HG03469 (cell line): ENCODE results near the gene PNPLA1.

ENCODE experiments used
- ATAC-seq: cut with Tn5 transposase; IDR thresholded peaks from one replicate; pipeline ENCODE4 v1.9.1; 2021; ENCODE audit warnings: mild to moderate bottlenecking, moderate library complexity, moderate number of reproducible peaks; ENCODE audit not compliant: unreplicated experiment

The PNPLA1 gene

GRCh38 chr6:36312854-36313648 is 43.2 kb downstream of the PNPLA1 start:
- ATAC-seq = no peak

DNA sequence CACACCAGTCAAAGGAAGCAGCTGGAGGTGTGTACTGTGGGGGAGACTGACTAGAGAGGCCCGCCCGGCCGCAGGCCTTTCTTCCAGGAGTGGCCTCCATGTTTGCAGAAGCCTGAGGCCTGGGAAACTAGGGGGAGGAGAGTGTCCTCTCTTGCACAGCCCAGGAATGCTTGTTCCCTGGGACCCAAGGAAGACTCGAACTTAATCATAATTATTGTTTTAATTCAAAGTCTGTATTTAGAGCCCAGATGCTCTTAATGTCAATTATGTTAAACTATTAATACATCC is 43.7 kb downstream of the PNPLA1 start:
- no peak for ATAC-seq

GRCh38 chr6:36314221-36315014 is 44.6 kb downstream of the PNPLA1 start:
- no peak for ATAC-seq

DNA sequence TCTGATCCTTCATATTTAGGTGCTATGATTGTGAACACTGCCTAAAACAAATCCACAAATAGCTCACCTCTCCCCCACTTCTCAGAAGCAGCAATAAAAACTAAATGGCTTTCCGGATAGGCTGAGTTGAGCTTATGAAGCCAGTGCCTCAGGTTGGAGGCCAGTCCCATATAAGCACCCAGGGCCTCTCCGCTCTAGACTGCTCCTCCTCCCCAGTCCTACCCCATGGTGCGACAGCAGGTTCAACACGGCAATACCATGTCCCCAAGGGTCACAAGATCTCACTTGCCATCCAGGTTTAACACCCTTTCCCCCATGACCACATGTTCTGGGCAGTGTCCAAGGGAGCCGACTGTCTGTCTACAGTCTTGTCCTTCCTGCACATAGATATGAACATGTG is 46.1 kb downstream of the PNPLA1 start:
- ATAC-seq = no peak

- ATAC-seq = no peak
Observed at GRCh38 chr6:36317623-36318022, 47.8 kb downstream of the PNPLA1 start.

DNA sequence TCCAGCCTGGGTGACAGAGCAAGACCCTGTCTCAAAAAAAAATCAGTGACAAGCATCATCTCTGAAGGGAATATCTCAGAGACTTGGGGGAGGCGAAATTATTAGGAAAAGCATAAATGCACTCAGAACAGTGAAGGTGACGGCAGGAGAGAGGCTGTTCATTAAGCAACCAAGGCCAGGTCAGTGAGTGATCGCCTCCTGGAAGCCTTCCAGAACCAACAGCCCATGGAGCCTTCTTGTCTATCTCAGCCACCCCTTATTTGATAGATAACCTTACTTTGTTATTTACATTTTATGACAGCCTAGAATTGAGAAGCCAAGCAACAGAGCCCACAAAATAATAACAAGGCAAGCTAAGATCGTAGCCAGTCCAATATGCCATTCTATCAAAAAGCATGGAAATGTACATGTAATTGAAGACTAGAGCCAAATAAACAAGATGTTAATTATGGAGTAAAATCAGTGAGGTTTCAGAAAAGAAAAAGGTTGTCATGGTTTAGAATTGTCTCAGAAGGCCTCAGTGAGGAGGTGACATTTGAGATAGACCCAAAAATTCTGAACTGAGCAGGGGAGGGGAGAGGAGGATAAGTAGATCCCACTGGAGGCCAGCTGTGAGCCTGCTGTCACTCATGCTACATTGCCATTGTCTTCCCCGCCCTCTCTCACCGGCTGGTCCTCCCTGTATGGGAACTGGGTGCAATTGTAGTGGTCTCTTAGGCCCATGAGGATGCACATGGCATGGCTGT is 49.0 kb downstream of the PNPLA1 start:
- no peak for ATAC-seq

GRCh38 chr6:36319436-36319762 is 49.5 kb downstream of the PNPLA1 start:
- no peak for ATAC-seq

GRCh38 chr6:36319821-36320220 is 50.0 kb downstream of the PNPLA1 start:
- no peak for ATAC-seq

- ATAC-seq = no peak
Observed at GRCh38 chr6:36320475-36320874, 50.6 kb downstream of the PNPLA1 start.

- ATAC-seq = no peak
Observed at GRCh38 chr6:36322591-36322990, 52.7 kb downstream of the PNPLA1 start.

GRCh38 chr6:36323062-36323461 is 53.2 kb downstream of the PNPLA1 start:
- ATAC-seq = no peak

GRCh38 chr6:36324191-36324590 is 54.3 kb downstream of the PNPLA1 start:
- ATAC-seq = no peak

DNA sequence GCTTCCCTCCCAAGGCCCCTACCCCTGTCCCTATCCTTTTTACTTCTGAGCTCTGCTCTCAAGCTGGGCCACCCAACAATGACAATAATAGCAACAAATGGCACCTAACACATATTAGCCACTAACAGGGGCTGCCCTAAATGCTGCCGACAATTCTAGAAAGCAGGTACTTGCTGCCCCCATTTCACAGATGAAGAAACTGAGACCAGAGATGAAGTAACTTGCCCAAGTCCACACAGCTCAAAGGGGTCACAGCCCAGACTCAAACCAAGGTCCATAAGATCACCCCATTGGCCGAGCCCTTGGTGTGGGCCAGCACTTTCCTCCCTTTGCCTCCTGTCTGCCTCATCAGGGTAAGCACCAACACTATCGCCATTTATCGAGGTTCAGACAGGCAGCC is 54.9 kb downstream of the PNPLA1 start:
- ATAC-seq = no peak

GRCh38 chr6:36326356-36326995 is 56.6 kb downstream of the PNPLA1 start:
- no peak for ATAC-seq

DNA sequence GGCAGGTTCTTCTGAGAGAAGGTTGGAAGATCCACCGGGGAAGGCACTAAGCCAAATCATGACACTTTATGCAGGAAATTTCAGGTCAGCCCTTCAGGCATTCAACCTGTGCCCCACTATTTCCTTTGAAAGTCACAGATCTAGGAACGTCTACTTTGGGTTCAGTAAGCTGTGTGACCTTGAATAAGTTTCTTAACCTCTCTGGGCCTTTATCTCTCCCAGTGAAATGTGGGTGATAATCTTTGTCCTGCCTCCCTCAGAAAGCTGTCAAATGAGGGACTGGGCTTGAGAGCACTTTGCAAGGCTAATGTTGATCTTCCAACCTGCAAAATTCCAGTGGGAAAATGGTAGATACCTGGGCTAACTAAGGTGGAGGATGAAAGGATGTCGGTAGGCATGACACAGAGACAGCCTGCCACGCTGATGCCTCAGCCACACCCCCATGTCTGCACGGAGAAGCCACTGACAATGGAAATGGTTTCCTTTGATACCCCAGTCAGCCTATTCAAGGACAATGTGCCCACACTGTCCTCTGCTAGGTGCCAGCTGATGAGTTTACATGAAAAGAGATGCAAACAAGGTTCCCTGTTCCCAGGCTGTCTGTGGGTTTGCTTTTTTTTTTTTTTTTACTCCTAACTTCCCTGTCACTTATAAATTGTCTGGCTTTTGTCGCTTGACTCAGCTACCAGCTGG is 57.5 kb downstream of the PNPLA1 start:
- ATAC-seq = no peak

DNA sequence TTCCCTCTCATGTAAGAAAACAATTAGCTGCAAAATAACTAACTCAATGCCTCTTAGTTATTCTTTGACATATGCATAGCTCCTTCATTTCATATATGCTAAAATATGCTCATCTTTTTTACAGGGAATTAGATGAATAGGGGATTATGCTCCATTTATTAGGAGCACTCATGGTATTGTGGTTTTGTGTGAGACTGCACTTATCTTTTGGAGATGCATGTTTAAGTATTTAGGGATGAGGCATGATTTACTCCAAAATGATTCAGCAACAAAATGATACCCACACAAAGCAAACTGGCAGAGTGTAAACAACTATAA is 58.0 kb downstream of the PNPLA1 start:
- ATAC-seq = no peak

- ATAC-seq = no peak
Observed at GRCh38 chr6:36328600-36328999, 58.7 kb downstream of the PNPLA1 start.

DNA sequence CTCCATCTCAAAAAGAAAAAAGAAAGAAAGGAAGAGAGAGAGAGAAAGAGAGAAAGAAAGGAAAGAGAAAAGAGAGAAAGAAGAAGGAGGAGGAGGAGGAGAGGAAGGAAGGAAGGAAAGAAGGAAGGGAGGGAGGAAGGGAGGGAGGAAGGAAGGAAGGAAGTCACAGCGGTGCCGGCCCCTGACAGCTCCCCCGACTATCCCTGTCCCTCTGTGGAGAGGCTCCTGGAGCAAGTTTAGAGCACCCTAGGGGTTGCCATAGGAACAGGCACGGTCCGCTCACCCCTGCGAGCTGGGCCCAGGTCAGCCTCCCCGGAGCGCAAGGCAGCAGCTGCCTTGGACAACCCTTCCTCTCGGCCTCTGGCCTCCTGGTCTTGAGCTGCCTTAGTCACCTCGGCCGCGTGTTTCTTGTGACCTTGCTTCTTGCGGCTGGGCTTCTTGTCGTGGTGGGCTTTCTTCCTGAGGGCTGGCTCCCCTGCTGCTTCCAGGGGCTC is 60.0 kb downstream of the PNPLA1 start:
- no peak for ATAC-seq

- ATAC-seq = no peak
Observed at GRCh38 chr6:36330366-36330765, 60.5 kb downstream of the PNPLA1 start.

GRCh38 chr6:36331381-36331780 is 61.5 kb downstream of the PNPLA1 start:
- no peak for ATAC-seq
